COR-L47 (cell line): ENCODE measurements around the gene IAH1.

Experiments used
- DNase-seq: peaks from one replicate; lab custom pipeline; 2025; lab: John Stamatoyannopoulos, UW

Gene IAH1

DNA sequence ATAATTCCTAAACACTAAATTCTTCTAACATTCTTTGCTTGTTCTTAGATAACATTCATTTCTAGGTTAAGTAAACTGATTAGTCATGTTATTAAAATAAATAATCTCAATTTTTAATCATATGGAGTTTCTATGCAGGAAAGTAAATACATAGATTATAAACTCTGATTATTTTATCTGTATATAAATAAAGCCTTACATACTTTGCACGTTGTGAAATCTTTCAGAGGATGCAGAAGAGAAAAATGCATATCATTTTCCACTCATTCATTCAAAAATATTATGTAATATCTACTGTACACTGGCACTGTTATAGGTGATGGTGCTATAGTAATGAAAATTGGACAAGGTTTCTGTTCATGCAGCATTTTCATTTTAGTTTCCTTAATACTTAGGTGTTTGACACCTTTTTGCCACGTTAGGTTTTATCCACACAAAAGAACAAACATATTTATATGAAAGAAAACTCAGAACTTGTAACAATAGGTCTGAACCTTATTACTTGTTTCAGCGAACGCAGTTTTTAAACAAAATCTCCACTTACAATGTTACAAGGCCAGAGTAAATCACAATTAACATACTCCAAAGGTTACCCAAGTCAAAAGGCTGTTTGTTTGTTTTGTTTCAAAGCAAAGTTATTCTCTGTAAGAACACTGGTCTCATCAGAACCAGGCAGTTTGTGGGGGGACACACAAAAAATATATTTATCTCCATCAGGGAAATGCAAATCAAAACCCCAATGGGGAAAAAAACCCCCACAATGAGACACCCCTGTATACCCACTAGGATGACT lies 53.8 kb downstream of the IAH1 start:
- no peak for DNase-seq

DNA sequence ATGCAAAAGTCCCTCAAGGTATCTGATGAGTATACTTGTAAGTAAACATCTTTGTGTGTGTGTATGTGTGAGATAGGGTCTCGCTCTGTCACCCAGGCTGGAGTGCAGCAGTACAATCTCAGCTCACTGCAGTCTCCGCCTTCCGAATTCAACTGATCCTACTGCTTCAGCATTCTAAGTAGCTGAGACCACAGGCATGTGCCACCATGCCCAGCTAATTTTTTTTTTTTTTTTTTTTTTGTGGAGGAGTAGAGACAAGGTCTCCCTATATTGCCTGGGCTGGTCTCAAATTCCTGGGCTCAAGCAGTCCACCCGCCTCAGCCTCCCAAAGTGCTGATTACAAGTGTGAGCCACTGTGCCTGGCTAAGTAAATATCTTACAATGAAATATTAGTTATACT lies 58.1 kb downstream of the IAH1 start:
- DNase-seq: no peak

DNA sequence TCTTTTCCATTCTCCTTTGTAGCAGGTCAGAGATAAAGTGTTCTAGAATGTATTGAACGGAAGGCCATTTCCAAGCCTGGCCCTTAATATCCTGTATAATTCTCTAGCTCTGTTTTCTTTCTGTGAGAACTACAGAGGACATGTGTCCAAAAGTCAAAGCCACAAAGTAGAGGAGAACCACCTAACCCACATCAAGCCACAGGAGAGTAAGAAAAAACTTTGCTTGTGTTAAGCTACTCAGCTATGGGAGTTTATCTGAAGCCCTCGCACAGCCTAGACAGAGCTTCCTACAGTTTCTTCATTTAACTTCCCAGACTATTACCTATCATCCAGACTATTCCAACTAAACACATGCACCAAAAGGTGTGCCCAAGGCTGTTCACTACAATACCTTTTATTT lies 59.3 kb downstream of the IAH1 start:
- no peak for DNase-seq

DNA sequence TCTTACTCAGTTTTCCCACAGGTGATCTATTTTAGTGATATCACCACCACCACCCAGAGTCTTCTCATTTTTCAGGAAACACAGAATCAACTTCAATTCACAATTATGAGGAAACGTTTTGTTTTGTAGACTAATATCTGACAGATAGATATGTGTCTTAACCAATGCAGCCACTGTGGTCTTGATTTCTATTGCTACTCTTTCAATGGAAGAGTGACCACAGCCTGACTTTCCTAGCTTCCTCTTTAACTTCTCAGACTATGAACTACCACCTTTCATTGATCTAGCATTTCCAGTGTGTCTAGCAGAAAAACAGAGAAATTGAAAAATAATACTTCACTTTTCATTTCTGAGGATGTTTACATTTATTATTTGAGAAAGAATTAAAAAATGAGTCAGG lies 60.8 kb downstream of the IAH1 start:
- no peak for DNase-seq

- DNase-seq: no peak
Measured at GRCh38 chr2:9536504-9536903, 62.2 kb downstream of the IAH1 start.

- DNase-seq: no peak
Measured at GRCh38 chr2:9538000-9538507, 63.7 kb downstream of the IAH1 start.
